Left lung (tissue), 14 donors: Measurements from ENCODE around the gene RPL6. TPM values are rescaled to one million over a fixed set of nuclear protein-coding genes. Genes with fewer than 3 reads are reported as not detected.
"Not testable (repeated sequence)": the region's sequence is repeated elsewhere in the genome, so short reads cannot be mapped to it uniquely, and the experiment has no call there.

Source experiments
- ATAC-seq: fragments of 200-7000 bp; cut with Tn5 transposase; one replicate; pipeline ENCODE4 v1.9.1; 2020; ENCODE audit warnings: moderate library complexity
- DNase-seq, 4 donors: peaks; one replicate each; pipeline ENCODE4 v3.0.0-alpha.2; 2013 to 2020
- H3K27ac ChIP-seq, 2 donors: fragments of 200-600 bp; sonication (generic) in 1 of 2; one replicate each; pipeline versions ENCODE4 v1.5.0 to v1.8.0; 2020 to 2021
- H3K27me3 ChIP-seq, 2 donors: fragments of 200-600 bp; sonication (generic) in 1 of 2; one replicate each; pipeline versions ENCODE4 v1.5.0 to v1.8.0; 2020 to 2021
- H3K36me3 ChIP-seq, 2 donors: fragments of 200-600 bp; sonication (generic) in 1 of 2; one replicate each; pipeline versions ENCODE4 v1.5.0 to v1.8.0; 2020 to 2021
- H3K4me1 ChIP-seq, 2 donors: fragments of 200-600 bp; one replicate each; pipeline ENCODE4 v1.8.0; 2021
- H3K4me3 ChIP-seq, 2 donors: fragments of 200-600 bp; sonication (generic) in 1 of 2; one replicate each; pipeline versions ENCODE4 v1.5.0 to v1.8.0; 2020 to 2021; ENCODE audit warnings: mild to moderate bottlenecking in 1 of 2
- H3K9me3 ChIP-seq, 2 donors: fragments of 200-600 bp; sonication (generic) in 1 of 2; one replicate each; pipeline versions ENCODE4 v1.5.0 to v1.8.0; 2020 to 2021
- intact Hi-C, 2 donors: fragments of 100-400 bp; cut with DNase I; formaldehyde crosslinking; loops; one replicate each; pipeline versions ENCODE4 v1.11.2 to v1.14.2; 2022
- long read RNA-seq, 12 donors: library from polyadenylated mRNA in 2 of 12; unstranded in 2 of 12; transcript quantifications; one replicate each; pipeline ENCODE4 v2.0.0 and lab custom pipeline, GENCODE V29; 2019 to 2026
- polyA plus RNA-seq, 6 donors: library from polyadenylated mRNA; unstranded; fragments of 120-200 nt; gene quantifications; one replicate each; pipeline ENCODE4 v1.2.1, GENCODE V29; 2013; ENCODE audit not compliant: insufficient read length in 6 of 6
- total RNA-seq, 2 donors: library from RNA; stranded (reverse); fragmentation: NEBNext Ultra II Directional; extraction: Animal tissue kit (Norgen Biotek cat#: 25700); gene quantifications; one replicate each; pipeline ENCODE4 v1.2.1, GENCODE V29; 2021
- TF ChIP-seq, protein P1 (sequence below), 2 donors: fragments of 200-600 bp; sonication (generic) in 1 of 2; IDR thresholded peaks; one replicate each; pipeline versions ENCODE4 v1.5.0 to v1.8.0; 2021; ENCODE audit warnings: antibody characterized with exemption in 2 of 2
- donor health status: DM: no; HTN: yes; CAD: no.
- donor health status: DM: no; HTN: no; CAD: no.

Gene RPL6
- 1,000 to 10,000 TPM in 1 of 2 donors, 100 to 1,000 TPM in 1; 954 to 1,106 TPM for total RNA-seq
- polyA plus RNA-seq: 1,000 to 10,000 TPM; 2,473 to 2,888 (median 2,674) TPM
- long read RNA-seq, donor 1, transcript RPL6-201 (7 exons, 947 nt): major isoform, 612 of 1,861 reads
- long read RNA-seq, donor 1, transcript RPL6-205 (3 exons, 583 nt): minor isoform, 48 of 1,861 reads
- long read RNA-seq, donor 1, transcript RPL6-202 (7 exons, 1,074 nt): minor isoform, 10 of 1,861 reads
- long read RNA-seq, donor 1, transcript RPL6-204 (2 exons, 612 nt): minor isoform, 24 of 1,861 reads
- long read RNA-seq, donor 1, partial matches to known transcripts: 1,047 of 1,861 reads
- long read RNA-seq, donor 1, other reads (novel, unspliced or antisense): 113 of 1,861 reads
- long read RNA-seq, donor 2, transcript RPL6-201 (7 exons, 947 nt): major isoform, 527 of 1,544 reads
- long read RNA-seq, donor 2, transcript RPL6-202 (7 exons, 1,074 nt): minor isoform, 10 of 1,544 reads
- long read RNA-seq, donor 2, transcript RPL6-204 (2 exons, 612 nt): minor isoform, 41 of 1,544 reads
- long read RNA-seq, donor 2, transcript RPL6-205 (3 exons, 583 nt): minor isoform, 45 of 1,544 reads
- long read RNA-seq, donor 2, partial matches to known transcripts: 854 of 1,544 reads
- long read RNA-seq, donor 2, other reads (novel, unspliced or antisense): 59 of 1,544 reads
- long read RNA-seq, donor 3, transcript RPL6-202 (7 exons, 1,074 nt): minor isoform, 8 of 1,312 reads
- long read RNA-seq, donor 3, transcript RPL6-205 (3 exons, 583 nt): minor isoform, 38 of 1,312 reads
- long read RNA-seq, donor 3, transcript RPL6-201 (7 exons, 947 nt): major isoform, 686 of 1,312 reads
- long read RNA-seq, donor 3, transcript RPL6-204 (2 exons, 612 nt): minor isoform, 15 of 1,312 reads
- long read RNA-seq, donor 3, partial matches to known transcripts: 490 of 1,312 reads
- long read RNA-seq, donor 3, other reads (novel, unspliced or antisense): 74 of 1,312 reads
- long read RNA-seq, donor 4, transcript RPL6-201 (7 exons, 947 nt): major isoform, 656 of 1,164 reads
- long read RNA-seq, donor 4, transcript RPL6-202 (7 exons, 1,074 nt): minor isoform, 8 of 1,164 reads
- long read RNA-seq, donor 4, partial matches to known transcripts: 453 of 1,164 reads
- long read RNA-seq, donor 4, other reads (novel, unspliced or antisense): 46 of 1,164 reads
- long read RNA-seq, donor 5, transcript RPL6-202 (7 exons, 1,074 nt): minor isoform, 6 of 1,252 reads
- long read RNA-seq, donor 5, transcript RPL6-204 (2 exons, 612 nt): minor isoform, 23 of 1,252 reads
- long read RNA-seq, donor 5, transcript RPL6-205 (3 exons, 583 nt): minor isoform, 23 of 1,252 reads
- long read RNA-seq, donor 5, transcript RPL6-201 (7 exons, 947 nt): major isoform, 517 of 1,252 reads
- long read RNA-seq, donor 5, partial matches to known transcripts: 608 of 1,252 reads
- long read RNA-seq, donor 5, other reads (novel, unspliced or antisense): 69 of 1,252 reads
- long read RNA-seq, donor 6, transcript RPL6-204 (2 exons, 612 nt): minor isoform, 36 of 1,602 reads
- long read RNA-seq, donor 6, transcript RPL6-202 (7 exons, 1,074 nt): minor isoform, 13 of 1,602 reads
- long read RNA-seq, donor 6, transcript RPL6-201 (7 exons, 947 nt): major isoform, 596 of 1,602 reads
- long read RNA-seq, donor 6, transcript RPL6-205 (3 exons, 583 nt): minor isoform, 32 of 1,602 reads
- long read RNA-seq, donor 6, partial matches to known transcripts: 837 of 1,602 reads
- long read RNA-seq, donor 6, other reads (novel, unspliced or antisense): 82 of 1,602 reads
- long read RNA-seq, donor 7, transcript RPL6-204 (2 exons, 612 nt): minor isoform, 8 of 530 reads
- long read RNA-seq, donor 7, transcript RPL6-201 (7 exons, 947 nt): major isoform, 263 of 530 reads
- long read RNA-seq, donor 7, transcript RPL6-205 (3 exons, 583 nt): minor isoform, 20 of 530 reads
- long read RNA-seq, donor 7, transcript RPL6-202 (7 exons, 1,074 nt): minor isoform, 12 of 530 reads
- long read RNA-seq, donor 7, partial matches to known transcripts: 187 of 530 reads
- long read RNA-seq, donor 7, other reads (novel, unspliced or antisense): 39 of 530 reads
- long read RNA-seq, donor 8, transcript RPL6-205 (3 exons, 583 nt): minor isoform, 12 of 631 reads
- long read RNA-seq, donor 8, transcript RPL6-202 (7 exons, 1,074 nt): minor isoform, 7 of 631 reads
- long read RNA-seq, donor 8, transcript RPL6-204 (2 exons, 612 nt): minor isoform, 13 of 631 reads
- long read RNA-seq, donor 8, transcript RPL6-201 (7 exons, 947 nt): major isoform, 287 of 631 reads
- long read RNA-seq, donor 8, partial matches to known transcripts: 287 of 631 reads
- long read RNA-seq, donor 8, other reads (novel, unspliced or antisense): 24 of 631 reads
- long read RNA-seq, donor 9, transcript RPL6-201 (7 exons, 947 nt): major isoform, 9 of 14 reads
- long read RNA-seq, donor 9, partial matches to known transcripts: 5 of 14 reads
- long read RNA-seq, donor 9, other reads (novel, unspliced or antisense): 0 of 14 reads
- long read RNA-seq, donor 10, transcript RPL6-202 (7 exons, 1,074 nt): minor isoform, 26 of 1,908 reads
- long read RNA-seq, donor 10, transcript RPL6-201 (7 exons, 947 nt): major isoform, 1,151 of 1,908 reads
- long read RNA-seq, donor 10, partial matches to known transcripts: 672 of 1,908 reads
- long read RNA-seq, donor 10, other reads (novel, unspliced or antisense): 58 of 1,908 reads
- long read RNA-seq, donor 11, transcript RPL6-201 (7 exons, 947 nt): major isoform, 261 of 714 reads
- long read RNA-seq, donor 11, transcript RPL6-205 (3 exons, 583 nt): minor isoform, 9 of 714 reads
- long read RNA-seq, donor 11, transcript RPL6-202 (7 exons, 1,074 nt): minor isoform, 17 of 714 reads
- long read RNA-seq, donor 11, transcript RPL6-204 (2 exons, 612 nt): minor isoform, 12 of 714 reads
- long read RNA-seq, donor 11, partial matches to known transcripts: 389 of 714 reads
- long read RNA-seq, donor 11, other reads (novel, unspliced or antisense): 23 of 714 reads
- long read RNA-seq, donor 12, transcript RPL6-204 (2 exons, 612 nt): minor isoform, 18 of 758 reads
- long read RNA-seq, donor 12, transcript RPL6-202 (7 exons, 1,074 nt): minor isoform, 5 of 758 reads
- long read RNA-seq, donor 12, transcript RPL6-205 (3 exons, 583 nt): minor isoform, 14 of 758 reads
- long read RNA-seq, donor 12, transcript RPL6-201 (7 exons, 947 nt): major isoform, 313 of 758 reads
- long read RNA-seq, donor 12, partial matches to known transcripts: 374 of 758 reads
- long read RNA-seq, donor 12, other reads (novel, unspliced or antisense): 34 of 758 reads

GRCh38 chr12:112409064-112409905 lies at the start of gene RPL6:
Gene RPL6, minus strand, starts transcription at chr12:112409605. Its CDS starts 949 bp downstream, at chr12:112408656.
- Histone ChIP-seq H3K9me3 (no peaks in the 10 kb centered on the region), H3K27me3 (no peaks in the 10 kb centered on the region), H3K4me3 (peak within 1 kb of the TSS; percentile 56 to 71), H3K4me1 (peaks cover 13 to 31% of the 10 kb centered on the region in 2 donors), H3K36me3 (peaks cover 0 to 40% of the 10 kb centered on the region in 2 donors), H3K27ac (peak within 1 kb of the TSS; percentile 88 to 91)
- intact Hi-C loops: no loop called here
- ATAC-seq (peak; percentile 94), DNase-seq (peak; percentile 78 to 92 (median 87))
- TF ChIP-seq, protein P1, sequence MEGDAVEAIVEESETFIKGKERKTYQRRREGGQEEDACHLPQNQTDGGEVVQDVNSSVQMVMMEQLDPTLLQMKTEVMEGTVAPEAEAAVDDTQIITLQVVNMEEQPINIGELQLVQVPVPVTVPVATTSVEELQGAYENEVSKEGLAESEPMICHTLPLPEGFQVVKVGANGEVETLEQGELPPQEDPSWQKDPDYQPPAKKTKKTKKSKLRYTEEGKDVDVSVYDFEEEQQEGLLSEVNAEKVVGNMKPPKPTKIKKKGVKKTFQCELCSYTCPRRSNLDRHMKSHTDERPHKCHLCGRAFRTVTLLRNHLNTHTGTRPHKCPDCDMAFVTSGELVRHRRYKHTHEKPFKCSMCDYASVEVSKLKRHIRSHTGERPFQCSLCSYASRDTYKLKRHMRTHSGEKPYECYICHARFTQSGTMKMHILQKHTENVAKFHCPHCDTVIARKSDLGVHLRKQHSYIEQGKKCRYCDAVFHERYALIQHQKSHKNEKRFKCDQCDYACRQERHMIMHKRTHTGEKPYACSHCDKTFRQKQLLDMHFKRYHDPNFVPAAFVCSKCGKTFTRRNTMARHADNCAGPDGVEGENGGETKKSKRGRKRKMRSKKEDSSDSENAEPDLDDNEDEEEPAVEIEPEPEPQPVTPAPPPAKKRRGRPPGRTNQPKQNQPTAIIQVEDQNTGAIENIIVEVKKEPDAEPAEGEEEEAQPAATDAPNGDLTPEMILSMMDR (IDR thresholded peaks at IDR 0.05): no peak

DNA sequence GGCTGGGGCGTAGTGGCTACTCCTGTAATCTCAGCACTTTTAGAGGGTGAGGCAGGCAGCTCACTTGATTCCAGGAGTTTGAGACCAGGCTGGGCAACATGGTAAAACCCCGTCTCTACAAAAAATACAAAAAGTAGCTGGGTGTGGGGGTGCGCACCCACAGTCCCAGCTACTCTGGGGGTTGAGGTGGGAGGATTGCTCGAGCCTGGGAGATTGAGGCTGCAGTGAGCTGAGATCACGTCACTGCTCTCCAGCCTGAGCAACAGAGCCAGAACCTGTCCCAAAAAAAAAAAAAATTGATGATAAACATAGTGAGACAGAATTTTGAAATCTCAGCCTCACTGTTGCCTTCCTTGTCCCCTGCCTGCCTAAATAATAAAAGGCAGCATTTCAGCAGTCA lies 49.3 kb upstream of the RPL6 start:
- TF ChIP-seq, protein P1 (IDR thresholded peaks at IDR 0.05): no peak
- intact Hi-C loops: no loop called here
- no peak for DNase-seq
- ATAC-seq: no peak
- H3K36me3 ChIP-seq: peaks cover 4 to 72% of the 10 kb centered on the region in 2 donors
- no peaks in the 10 kb centered on the region for H3K9me3 ChIP-seq
- no peak overlapping the region for H3K4me3 ChIP-seq
- no peaks in the 10 kb centered on the region for H3K27me3 ChIP-seq
- H3K4me1 ChIP-seq: no peaks in the 10 kb centered on the region
- H3K27ac ChIP-seq: no peak overlapping the region

- Histone ChIP-seq H3K36me3 (peaks cover 4 to 76% of the 10 kb centered on the region in 2 donors), H3K27ac (no peak overlapping the region), H3K4me3 (no peak overlapping the region), H3K27me3 (no peaks in the 10 kb centered on the region), H3K9me3 (no peaks in the 10 kb centered on the region), H3K4me1 (no peaks in the 10 kb centered on the region)
- TF ChIP-seq, protein P1 (IDR thresholded peaks at IDR 0.05): no peak
- intact Hi-C loops: no loop called here
- DNase-seq (no peak), ATAC-seq (no peak)
Measured at GRCh38 chr12:112458330-112458729, 48.9 kb upstream of the RPL6 start.

DNA sequence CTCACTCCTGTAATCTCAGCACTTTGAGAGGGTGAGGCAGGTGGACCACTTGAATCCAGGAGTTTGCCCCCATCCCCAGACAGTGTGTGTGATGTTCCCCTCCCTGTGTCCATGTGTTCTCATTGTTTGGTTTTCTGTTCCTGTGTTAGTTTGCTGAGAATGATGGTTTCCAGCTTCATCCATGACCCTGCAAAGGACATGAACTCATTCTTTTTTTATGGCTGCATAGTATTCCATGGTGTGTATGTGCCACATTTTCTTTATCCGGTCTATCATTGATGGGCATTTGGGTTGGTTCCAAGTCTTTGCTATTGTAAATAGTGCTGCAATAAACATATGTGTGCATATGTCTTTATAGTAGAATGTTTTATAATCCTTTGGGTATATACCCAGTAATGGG lies 47.7 kb upstream of the RPL6 start:
- H3K4me1 ChIP-seq, H3K27ac ChIP-seq, H3K4me3 ChIP-seq, ATAC-seq, H3K27me3 ChIP-seq, intact Hi-C loops, H3K9me3 ChIP-seq, DNase-seq: not testable (repeated sequence)
- peaks cover 4 to 88% of the 10 kb centered on the region in 2 donors for H3K36me3 ChIP-seq
